Activated CD4-positive, alpha-beta T cell treated with anti-CD3 and anti-CD28 coated beads, Interleukin-2, amount 50 U/mL, for 48 hours (primary cell): ENCODE measurements around the gene CA9.

Experiments
- DNase-seq, 2 experiments: peaks; one replicate each; pipeline ENCODE4 v3.0.0-alpha.2; 2020

Gene CA9

DNA sequence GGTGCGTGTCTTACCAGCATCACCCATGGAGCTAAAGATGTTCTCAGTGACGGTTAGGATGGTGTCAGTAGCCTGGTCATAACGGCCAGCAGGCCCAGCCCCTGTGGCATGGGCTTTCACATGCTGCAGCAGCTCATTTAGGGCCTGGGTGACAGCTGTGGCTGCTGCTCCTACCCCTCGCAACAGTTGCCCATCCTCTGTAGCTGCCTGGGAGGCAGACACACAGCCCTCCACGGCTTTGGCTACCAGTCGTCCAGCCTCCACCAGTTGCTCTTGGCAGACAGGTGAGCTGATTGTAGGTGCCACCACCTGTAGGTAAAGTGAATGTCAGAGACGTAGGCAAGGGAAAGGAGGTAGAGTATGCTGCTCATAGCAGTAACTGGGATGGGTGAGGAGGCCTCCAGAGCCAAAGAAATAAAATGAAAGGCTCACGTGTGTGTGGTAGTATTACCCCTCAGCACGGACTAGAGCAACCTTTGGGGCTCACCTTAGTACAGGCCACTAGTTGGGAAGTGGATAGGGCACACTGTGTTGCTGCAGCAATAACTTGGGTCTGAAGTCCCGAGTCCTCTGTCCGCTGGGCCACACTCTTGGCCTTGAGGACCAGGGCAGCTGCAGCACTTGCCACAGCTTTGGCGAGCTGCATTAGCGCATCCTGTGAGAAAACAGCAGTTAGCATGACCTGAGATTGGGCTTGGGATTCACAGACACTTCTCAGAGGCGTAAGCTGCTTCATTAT lies 43.6 kb downstream of the CA9 start:
- DNase-seq: no peak

GRCh38 chr9:35718721-35719511 lies 45.2 kb downstream of the CA9 start:
- no peak for DNase-seq

DNA sequence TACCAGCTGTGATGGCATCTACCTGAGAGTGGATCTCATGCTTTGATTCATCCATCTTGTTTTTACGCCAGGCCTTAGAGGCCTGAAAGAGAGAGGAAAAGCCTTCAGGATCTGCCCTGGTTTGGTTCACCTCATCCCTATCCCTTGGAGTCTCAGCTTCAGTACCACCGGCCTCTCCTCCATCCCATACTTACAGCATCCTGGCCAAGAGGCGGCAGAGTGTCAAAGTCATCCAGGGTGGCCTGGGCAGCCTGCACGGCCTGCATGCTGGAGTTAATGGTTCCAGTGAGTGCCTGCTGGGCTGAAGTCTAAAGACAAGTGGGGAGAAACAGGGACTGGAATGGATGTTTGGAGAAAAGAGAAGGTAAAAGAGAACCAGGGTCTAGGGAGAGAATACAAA lies 45.8 kb downstream of the CA9 start:
- DNase-seq: no peak

DNA sequence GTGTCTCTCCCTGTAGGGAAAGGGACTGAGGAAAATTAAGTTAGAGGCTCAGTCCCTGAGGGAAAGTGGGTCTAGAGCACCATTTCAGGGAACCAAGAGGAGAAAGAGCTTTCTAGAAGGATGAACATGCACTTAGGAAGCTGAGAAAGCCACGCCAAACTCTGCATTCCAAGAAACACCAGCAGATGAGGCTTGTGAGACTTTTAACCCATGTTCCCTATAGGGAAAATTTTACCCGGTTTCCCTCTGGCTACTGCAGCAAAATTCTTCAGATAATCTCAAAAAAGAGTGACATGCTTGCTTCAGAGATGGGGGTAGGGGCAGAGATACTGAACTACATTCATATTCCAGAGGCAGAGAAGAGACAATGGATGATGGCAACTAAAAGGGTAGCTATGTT lies 49.7 kb downstream of the CA9 start:
- no peak for DNase-seq

GRCh38 chr9:35723908-35724307 lies 50.2 kb downstream of the CA9 start:
- no peak for DNase-seq

GRCh38 chr9:35725362-35725761 lies 51.6 kb downstream of the CA9 start:
- no peak for DNase-seq

- peak in 1 of 2 experiments; percentile 30 for DNase-seq
Measured at GRCh38 chr9:35726931-35727330, 53.2 kb downstream of the CA9 start.

GRCh38 chr9:35727676-35728040 lies 53.9 kb downstream of the CA9 start:
- no peak for DNase-seq

DNA sequence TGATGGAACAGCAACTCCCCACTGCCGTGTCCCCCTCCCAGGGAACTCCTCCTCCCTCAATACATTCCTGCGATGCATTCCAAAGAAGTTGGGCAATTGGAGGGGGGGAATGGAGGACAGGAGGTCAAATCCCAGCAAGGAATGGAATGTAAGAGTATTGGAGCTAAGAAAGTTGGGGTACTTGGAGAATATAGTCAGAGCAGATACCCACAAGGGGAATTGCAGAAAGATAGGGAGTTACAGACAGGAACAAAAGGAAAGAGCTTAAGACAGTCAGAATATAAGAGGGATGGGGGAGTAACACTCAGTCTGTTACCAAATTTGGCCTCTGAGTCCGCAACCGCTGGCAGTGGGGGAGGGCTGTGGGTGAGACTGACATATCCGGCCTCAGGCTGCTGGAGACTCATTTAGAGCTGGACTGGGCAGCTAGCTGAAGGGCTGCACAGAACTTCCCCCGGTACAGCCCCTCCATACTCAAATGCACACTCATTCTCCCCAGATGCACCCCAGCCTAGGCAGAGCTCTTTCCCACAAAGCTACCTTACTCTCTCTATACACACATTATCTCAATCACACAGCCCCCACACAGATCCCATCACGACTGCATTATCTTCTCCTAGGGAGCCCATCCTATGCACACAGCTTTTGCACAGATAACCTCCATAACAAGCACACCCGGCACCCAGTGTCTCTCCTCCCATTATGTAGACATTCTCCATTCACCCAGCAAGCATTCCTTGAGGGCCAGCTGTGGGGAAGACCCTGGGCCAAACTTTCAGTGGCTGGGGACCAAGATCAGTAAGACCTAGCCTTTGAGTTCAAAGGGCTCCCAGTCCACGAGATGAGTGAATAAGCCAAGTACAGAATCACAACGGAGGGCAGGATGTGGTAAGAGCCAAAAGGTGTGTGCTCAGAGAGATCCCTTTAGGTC lies 54.6 kb downstream of the CA9 start:
- DNase-seq: peak; percentile 59 to 67

- no peak for DNase-seq
Measured at GRCh38 chr9:35729101-35729500, 55.4 kb downstream of the CA9 start.

DNA sequence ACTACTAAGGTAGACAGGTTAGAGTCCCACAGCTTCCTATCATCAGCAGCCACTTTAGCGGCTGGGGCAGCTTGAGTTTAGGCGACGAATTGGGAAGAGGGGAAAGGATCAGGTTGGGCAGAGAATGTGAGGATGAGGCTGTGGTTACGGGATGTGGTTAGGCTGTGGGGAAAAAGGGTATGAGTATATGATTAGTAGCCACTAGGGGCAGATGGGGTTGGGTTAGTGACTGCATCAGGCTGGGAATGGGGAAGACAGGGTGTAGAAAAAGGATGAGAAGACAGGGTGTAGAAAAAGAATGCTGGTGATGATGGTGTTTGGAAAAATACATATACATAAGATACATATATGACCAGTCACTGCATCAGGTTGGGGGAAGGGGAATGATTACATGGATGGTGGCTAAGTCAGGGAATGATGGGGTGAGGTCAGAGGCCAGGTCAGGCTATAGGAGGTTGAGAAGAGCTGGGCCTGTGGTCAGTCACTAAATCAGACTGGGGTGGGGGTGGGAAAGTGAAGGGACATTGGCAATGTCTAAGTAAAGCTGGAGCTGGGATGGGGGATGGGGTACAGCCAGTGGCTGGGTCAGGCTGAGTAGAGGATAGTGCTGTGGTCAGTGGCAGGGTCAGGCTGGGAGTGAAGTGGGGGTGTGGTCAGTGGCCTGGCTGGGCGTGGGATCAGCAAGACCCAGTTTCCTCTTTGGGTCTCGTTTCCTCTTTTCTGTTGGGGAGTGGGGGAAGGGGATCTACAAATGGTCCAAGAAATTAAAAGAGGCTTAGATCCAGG lies 56.2 kb downstream of the CA9 start:
- DNase-seq: peak; percentile 33 to 42

GRCh38 chr9:35730486-35730854 lies 56.7 kb downstream of the CA9 start:
- DNase-seq: no peak
